HG03432 (cell line): ENCODE measurements around the gene ZNF536.
"Not testable (repeated sequence)": the region's sequence is repeated elsewhere in the genome, so short reads cannot be mapped to it uniquely, and the experiment has no call there.

ENCODE experiments used
- ATAC-seq: cut with Tn5 transposase; IDR thresholded peaks from one replicate; pipeline ENCODE4 v1.9.1; 2021; ENCODE audit warnings: mild to moderate bottlenecking, moderate library complexity; ENCODE audit not compliant: unreplicated experiment

Gene ZNF536

DNA sequence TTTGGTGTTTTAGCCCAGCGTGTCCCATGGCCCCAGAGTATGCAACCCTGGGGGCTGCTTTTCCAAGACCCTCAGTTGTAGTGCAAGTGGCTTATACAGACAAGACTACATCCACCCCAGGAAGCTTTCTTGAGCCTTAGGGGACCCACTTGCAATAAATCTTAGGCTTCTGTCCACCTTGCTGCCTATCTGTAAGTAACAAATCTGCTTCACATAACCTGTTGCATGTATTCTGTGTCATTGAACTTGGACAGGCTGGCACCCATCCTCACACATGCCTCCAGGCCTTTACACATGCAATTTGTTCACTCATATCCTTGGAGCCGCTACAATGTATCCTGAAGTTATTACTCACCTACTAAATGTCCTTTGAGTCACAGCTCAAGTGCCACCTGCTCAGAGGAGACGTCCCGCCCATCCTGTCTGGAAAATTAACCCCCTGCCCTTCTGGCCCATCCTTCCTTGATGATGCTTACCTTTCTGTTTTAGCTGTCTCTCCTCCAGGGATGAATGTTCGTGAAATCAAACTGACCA is 101.2 kb downstream of the ZNF536 start:
- ATAC-seq: no peak

DNA sequence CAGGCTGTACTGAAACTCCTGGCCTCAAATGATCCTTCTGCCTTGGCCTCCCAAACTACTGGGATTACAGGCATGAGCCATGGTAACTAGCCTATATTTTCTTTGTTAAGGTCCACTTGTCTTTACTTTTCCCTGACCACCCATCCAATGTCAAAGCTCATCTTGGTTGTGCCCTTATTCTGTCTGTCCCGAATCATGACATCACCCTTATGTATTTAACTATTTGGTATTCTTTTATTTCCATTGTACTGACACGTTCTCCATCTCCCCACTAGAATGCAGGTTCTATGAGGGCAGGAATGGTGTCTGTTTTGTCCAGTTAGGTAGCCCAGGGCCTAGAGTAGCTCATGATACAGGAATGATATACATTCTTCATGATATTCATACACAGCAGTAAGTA is 104.8 kb downstream of the ZNF536 start:
- ATAC-seq: no peak

DNA sequence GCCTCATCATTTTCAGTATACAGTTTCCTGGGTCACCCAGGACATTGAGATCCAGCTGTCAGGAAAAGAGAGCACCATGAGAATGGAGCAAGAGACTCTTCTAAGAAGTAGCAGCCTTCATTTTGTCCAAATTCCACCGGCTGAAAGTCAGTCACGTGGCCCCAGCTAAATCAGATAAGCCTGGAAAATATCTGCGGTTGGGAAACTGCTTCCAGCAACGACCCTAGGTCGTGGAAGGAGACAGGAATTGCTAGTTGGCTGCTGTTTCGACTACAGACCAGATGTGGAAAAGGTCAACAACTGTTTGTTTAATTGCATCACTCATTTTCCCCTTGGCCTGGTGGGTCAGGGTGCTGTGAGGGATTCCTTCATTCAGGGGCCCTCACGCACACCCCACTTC is 107.0 kb downstream of the ZNF536 start:
- ATAC-seq: no peak

DNA sequence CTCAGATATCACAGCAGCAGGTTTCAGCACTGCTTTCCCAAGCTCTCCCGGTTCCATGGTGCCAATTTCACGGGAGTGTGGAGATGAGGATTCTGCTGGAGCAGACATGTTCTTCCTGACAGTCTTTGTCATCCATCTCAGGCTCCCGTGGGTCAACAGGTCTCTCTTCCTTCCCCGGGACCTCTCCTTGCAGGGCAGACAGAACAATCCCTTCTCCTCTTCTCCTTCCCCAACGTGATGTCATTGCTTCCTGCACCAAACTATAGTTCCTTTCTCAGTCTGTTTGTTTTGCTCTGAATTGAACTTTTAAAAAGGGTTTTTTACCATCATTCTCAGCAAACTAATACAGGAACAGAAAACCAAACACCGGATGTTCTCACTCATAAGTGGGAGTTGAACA is 107.9 kb downstream of the ZNF536 start:
- ATAC-seq: no peak

DNA sequence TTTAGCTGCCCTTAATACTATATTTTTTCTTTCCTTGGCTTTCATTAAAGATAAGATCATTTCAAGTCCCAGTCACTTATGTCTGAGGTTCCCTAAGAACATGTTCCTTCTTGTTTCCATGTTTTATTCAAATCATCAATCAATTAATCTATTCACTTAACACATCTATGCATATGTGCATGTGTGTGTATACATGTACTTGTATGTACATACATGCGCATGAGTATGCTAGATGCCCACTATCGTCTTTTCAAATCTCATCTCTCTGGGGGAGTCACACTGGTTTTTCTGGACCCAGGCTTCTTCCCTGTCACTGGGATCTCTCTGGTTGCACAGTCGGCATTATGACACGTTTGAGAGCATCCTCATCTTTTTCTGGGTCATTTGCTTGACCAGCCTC is 108.9 kb downstream of the ZNF536 start:
- ATAC-seq: no peak

DNA sequence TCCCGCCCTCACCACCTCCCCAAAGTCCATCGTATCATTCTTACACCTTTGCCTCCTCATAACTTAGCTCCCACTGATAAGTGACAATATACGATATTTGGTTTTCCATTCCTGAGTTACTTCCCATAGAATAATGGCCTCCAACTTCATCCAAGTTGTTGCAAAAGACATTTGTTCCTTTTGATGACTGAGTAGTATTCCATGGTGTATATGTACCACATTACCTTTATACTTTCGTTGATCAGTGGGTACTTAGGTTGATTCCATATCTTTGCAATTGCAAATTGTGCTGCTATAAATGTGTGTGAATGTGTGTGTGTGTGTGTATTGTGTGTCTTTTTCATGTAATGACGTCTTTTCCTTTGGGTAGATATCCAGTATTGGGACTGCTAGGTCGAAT is 109.6 kb downstream of the ZNF536 start:
- ATAC-seq: no peak

DNA sequence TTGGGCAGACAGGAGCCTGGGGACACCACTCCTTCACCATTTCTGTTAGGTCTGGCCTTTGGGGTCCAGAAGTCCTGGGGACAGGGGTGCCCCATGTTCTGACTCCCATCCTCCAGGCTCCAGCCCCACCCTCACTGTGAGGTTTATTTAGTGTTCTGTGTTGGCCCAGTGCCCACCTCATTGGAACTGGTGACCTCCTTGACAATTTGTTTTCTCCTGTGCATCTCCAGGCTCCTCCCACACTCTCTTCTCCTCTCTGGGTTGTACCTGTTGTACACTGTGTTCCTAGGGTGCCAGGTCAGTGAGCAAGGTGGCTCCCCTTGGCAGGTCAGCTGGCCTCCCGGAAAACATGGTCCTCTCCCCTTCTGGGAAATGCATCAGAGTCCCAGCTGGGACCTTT is 110.8 kb downstream of the ZNF536 start:
- ATAC-seq: no peak

DNA sequence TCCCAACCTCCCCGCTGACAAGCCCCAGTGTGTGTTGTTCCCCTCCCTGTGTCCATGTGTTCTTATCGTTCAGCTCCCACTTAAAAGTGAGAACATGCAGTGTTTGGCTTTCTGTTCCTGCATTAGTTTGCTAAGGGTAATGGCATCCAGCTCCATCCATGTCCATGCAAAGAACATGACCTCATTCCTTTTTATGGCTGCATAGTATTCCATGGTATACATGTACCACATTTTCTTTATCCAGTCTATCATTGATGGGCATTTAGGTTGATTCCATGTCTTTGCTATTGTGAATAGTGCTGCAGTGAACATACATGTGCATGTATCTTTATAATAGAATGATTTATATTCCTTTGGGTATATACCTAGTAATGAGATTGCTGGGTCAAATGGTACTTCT is 114.1 kb downstream of the ZNF536 start:
- ATAC-seq: not testable (repeated sequence)

DNA sequence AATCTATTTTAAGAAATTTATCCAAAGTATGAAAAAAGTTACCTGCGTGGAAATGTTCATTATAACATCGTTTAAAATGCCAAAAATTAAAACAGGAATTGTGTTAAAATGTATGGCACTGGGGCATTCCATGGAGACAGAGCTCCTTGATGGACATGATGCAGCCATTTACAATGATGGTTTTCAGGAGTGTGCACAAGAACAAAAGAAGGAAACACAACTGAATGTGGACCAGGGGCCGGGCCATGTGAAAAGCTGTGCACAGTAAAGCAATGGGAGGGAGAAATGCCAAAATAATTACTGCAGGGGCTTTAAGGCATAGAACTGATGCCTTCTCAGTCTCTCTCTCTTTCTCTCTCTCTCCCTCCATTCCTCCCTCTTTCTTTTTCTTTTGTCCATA is 115.0 kb downstream of the ZNF536 start:
- ATAC-seq: no peak

DNA sequence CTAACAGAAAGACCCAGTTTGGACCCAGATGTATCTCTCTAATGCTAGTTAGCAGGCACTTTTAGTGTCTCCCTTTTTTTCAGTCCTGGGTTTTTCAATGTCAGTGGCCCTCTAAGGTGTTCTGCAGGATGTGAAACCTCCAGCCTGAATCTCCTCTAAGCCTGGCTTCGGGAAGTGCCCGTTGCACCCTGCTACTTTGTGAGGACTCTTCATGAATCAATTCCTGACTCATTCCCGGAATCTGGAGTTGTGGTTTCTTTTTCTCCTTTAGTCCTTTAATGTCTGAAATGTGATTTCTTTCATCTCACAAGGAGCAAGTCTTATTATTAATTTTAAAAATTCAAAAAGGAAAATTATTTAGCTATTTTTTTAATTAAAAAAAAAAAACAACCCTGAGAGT is 116.0 kb downstream of the ZNF536 start:
- ATAC-seq: no peak

DNA sequence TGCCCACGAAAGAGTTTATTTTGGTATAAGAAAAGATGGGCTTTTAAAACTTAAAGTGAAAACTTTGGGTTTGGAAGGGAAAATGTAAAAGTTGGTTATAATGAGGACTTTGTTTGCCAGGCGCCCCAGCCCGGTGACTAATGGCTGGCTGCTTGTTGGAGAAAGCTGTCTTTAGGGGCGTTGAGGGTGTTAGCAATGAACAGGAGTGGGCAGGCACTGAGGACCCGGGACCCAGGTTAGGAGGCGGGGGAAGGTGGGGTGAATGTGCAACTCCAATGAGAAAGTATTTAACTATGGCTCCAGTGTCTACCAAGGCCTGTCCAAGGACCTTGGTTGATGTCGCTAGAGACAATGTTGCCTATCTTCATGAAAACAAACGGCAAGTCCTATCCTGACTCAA is 118.6 kb downstream of the ZNF536 start:
- ATAC-seq: no peak

DNA sequence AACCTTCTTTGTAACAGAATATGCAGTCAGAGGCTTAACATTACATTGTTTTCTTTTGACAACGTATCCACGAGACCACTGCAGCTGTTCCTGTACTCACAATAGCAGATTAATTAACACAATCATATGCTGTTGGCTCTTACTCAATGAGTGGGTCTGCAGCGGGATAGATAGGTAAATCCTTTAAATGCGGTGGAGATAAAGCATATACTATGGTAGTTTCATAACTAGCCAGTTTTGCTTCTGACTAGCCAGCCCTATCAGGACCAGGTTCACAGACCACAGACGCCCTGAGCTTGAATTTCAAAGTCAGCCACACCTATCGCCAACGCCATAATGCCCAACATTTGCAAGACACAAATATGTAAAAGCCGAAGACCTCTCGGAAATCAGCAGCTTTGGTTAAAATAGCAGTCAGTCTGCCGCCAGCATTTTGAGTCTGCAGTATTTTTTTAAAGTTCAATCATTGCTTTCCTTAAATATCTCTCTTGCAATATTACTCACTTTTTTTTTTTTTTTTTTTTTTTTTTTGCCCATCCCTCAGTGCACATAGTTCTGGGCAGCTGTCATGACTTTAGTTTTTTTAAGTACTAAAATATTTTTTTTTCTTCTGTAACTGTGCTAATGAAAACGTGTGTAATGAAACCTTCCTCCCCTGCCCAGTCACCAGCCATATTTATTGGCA is 120.5 kb downstream of the ZNF536 start:
- no peak for ATAC-seq

DNA sequence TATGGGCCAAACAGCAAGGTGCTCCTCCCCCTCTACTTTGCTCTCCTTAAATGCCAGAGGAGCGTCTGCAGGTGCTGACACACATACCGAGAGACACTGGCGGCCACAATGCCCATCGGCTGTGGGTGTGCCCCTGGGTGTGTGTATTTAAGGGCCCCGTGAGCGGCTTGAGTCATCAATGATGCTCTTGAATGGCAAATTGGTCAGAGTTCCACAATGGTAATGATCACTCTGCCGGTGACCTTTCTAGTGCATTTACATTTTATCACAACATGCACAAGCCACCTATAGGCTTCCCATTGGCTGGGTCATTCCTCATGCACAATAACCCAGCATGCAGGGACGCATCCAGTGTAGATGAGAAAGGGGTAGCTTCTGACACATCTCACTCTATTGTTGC is 124.8 kb downstream of the ZNF536 start:
- ATAC-seq: no peak

DNA sequence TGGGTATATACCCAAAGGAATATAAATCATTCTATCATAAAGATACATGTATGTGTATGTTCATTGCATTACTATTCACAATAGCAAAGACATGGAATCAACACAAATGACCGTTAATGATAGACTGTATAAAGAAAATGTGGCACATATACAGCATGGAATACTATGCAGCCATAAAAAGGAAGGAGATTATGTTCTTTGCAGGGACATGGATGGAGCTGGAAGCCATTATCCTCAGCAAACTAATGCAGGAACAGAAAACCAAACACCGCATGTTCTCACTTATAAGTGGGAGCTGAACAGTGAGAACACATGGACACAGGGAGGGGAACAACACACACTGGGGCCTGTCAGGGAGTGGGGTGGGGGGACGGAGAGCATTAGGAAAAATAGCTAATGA is 125.9 kb downstream of the ZNF536 start:
- ATAC-seq: not testable (repeated sequence)

DNA sequence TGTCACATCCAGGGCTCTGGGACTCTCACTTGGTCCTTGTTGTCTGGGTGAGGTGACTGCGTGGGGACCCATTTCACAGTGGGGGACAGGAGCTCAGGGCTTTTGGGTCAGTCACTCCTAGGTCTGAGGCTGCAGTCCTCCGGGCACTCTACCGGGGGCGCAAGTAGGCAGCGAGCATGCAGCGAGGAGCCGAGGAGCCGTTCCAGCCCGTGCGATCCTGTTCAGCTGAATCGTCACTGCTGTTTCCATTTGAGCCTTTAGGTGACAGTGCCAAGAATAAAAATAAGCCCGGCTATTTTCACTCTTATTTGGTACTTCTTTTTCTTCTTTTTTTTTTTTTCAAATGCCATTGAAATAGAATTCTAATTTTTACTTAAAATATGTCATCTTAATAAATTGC is 126.5 kb downstream of the ZNF536 start:
- no peak for ATAC-seq

DNA sequence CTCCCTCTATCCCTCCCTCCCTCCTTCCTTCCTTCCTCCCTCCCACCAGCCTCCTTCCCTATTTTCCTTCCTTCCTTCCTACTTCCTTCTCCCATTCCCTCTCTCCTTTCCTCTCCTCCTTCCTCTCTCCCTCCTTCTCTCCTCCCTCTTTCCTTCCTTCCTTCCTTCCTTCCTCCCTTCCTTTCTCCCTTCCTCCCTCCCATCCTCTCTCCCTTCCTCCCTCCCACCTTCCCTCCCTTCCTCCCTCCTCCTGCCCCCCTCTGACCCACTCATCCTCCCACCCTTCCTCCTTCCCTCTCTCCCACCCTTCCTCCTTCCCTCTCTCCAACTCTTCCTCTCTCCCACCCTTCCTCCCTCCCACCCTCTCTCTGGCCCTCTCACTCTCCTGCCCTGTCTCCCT is 132.1 kb downstream of the ZNF536 start:
- no peak for ATAC-seq

DNA sequence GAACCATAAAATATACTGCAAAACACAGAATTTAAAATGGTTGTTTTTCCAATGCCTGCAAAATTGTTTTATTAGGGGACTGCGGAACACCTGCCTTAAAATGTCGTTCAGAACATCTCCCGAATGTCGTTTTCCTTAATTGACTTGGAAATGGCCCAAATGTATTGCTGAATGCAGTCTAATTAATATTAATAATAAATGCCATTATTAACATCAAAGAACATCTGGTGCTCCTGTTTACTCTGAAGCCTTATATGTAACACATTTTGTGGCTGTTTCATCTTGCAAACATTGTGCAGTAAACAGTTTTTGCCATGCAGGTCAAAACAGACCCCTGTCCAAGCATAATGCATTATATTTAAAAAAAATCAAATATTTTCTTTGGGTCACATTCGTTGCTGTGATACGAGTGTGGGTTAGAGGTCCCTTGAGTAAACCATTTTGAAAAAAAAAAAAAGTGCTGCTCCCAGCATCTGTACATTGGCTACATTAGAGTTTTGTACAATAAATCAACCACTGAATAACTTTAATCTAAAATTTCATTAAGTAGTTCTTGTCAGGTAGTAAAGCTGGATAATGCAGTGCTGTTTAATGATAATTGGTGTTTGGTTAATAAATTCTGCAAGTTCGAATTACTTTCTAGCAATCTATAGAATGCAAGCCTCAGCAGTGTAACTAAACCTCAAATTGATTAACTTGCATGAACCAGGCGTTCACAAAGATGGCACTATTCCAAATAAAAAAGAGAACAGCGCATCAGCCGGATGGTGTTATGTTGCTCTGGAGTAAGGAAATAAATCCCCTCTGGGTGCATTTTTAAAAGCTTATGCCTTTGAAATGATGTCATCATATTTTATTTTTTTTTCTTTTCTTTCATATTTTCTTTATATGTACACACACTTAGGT is 140.2 kb downstream of the ZNF536 start:
- ATAC-seq: no peak

DNA sequence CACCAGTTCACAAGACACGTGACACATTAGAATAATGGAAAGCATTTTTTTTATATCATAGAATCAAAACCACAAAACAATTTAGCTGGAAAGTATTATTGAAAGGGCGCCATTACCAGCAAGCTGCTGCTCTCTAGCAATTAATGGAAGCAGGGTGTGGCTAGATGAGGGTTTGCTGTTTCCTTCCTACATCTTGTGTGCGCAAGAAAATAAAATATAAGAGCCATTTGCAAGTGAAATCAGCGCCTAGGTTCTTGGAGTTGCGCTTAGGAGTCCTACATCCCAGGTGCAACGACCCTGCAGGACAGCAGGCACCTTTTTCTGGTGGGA is 140.9 kb downstream of the ZNF536 start:
- ATAC-seq: no peak

DNA sequence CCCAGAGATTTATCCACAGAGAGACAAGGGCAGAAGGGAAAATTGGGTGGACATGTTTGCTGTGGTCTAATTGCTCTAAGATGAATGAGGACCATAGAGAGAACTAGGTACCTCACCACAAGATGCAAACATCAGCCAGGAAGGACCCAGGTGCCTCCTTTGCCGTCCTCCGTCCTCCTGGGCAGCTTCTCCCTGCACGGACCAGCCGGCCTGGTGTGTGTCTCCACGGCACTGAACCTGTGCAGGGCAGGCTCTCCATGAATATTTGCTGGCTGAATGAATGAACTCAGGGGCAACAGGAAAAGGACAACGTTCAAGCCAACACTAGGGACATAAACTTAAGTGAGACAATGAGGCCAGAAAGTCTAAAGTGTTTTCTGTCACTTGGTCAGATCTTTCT is 143.9 kb downstream of the ZNF536 start:
- ATAC-seq: no peak

DNA sequence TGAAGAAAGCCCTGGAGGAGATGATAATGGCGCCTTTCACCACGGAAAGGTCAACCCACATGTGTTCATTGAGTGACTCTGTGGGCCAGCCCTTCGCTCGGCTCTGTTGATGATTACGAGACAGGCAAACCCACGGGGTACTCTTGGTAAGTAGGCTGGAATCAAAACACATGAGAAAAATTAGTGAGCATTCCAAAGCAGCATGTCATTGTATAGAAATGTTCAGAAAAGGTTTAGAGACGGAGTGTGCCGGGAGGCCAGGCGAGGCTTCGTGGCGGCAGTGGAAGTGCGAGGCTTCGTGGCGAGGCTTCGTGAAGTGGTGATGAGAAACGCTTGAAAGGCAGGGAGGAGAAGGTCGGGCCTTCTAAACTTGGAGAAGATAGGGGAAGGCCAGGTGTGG is 144.3 kb downstream of the ZNF536 start:
- no peak for ATAC-seq

DNA sequence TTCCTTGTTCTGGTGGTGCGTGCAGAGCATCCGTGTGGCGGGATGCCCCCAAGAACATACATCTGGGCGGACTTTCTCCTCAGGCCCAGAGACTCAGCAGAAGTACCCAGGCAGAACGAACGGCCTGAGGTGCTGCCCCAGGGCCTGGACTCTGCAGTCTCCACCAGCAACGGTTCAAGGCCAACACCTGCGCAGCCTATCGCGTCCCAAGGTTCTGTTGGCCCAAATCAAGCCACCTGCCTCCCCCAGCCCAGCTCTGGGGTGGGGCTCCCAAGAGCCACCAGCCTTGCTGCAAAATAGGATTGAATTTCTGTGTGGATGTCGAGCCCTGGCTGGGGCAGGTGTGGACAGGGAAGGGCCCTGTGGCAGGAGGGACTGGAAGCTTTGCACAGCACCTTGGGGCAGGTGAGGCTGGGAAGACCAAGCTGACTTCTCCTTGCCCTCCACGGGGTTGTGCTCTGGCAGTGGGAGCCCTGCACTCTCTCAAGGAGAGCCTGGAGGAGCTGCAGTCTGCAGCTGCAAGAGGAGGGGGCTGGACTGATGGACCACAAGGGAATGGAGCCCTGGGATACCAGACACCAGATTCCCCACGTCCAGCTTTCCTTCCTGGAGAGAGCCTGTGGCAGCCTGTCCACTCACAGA is 146.9 kb downstream of the ZNF536 start:
- no peak for ATAC-seq
